ENCODE results near the gene DPH1.

GRCh38 chr17:2030779-2031163, 818 bp downstream of the DPH1 start:
- TF ChIP-seq CTCF (IDR thresholded peaks at IDR 0.05) (peak in 2 of 4 experiments; percentile 23 to 37), POLR2A (IDR thresholded peaks at IDR 0.05) (no peak)

All from sigmoid colon (tissue), 3 donors.